ENCODE measurements around the gene SNPH.

SNPH gene

GRCh38 chr20:1265226-1265915 lies 723 bp upstream of the SNPH start:
- DNase-seq = no peak

- no peak for DNase-seq
Observed at GRCh38 chr20:1265916-1266166, 253 bp upstream of the SNPH start.

GRCh38 chr20:1267161-1267560 lies 1.1 kb downstream of the SNPH start:
- no peak for DNase-seq

- no peak for DNase-seq
Observed at GRCh38 chr20:1267809-1268374, 1.8 kb downstream of the SNPH start.

- no peak for DNase-seq
Observed at GRCh38 chr20:1269235-1269634, 3.1 kb downstream of the SNPH start.

GRCh38 chr20:1269850-1270249 lies 3.8 kb downstream of the SNPH start:
- no peak for DNase-seq

GRCh38 chr20:1272368-1273100 lies 6.4 kb downstream of the SNPH start:
- no peak for DNase-seq

GRCh38 chr20:1273366-1273765 lies 7.3 kb downstream of the SNPH start:
- DNase-seq = no peak

GRCh38 chr20:1274485-1275311 lies 8.6 kb downstream of the SNPH start:
- peak; percentile 67 for DNase-seq

GRCh38 chr20:1275919-1276318 lies 9.8 kb downstream of the SNPH start:
- no peak for DNase-seq

- DNase-seq = no peak
Observed at GRCh38 chr20:1277529-1278322, 11.6 kb downstream of the SNPH start.

- DNase-seq = no peak
Observed at GRCh38 chr20:1278993-1279392, 12.9 kb downstream of the SNPH start.

GRCh38 chr20:1280195-1281102 lies 14.4 kb downstream of the SNPH start:
- DNase-seq = no peak

- peak; percentile 75 for DNase-seq
Observed at GRCh38 chr20:1281279-1282057, 15.4 kb downstream of the SNPH start.

- no peak for DNase-seq
Observed at GRCh38 chr20:1282966-1283365, 16.9 kb downstream of the SNPH start.

GRCh38 chr20:1283522-1284510 lies 17.7 kb downstream of the SNPH start:
- peak; percentile 85 for DNase-seq

- peak; percentile 48 for DNase-seq
Observed at GRCh38 chr20:1286267-1287024, 20.4 kb downstream of the SNPH start.

GRCh38 chr20:1287306-1287705 lies 21.2 kb downstream of the SNPH start:
- no peak for DNase-seq

Measured in NCI-H146 (cell line).